Endothelial cell of umbilical vein (primary cell): ENCODE data around the gene CNRIP1. TPM values are rescaled to one million over a fixed set of nuclear protein-coding genes. Genes with fewer than 3 reads are reported as not detected.

Experiments used
- BruUV-seq: library from RNA; stranded (reverse); fragments of 400-500 nt; replicated peaks from 2 replicates; lab custom pipeline; 2021; lab: Mats Ljungman, UMichigan
- CTCF ChIA-PET: fragments of 300-600, 350-600 bp; sonication (Branson Sonifier 250); formaldehyde crosslinking; loops from one replicate; lab custom pipeline; 2021; ENCODE audit warnings: antibody characterized with exemption, inconsistent platforms; lab: Charles Lee
- POLR2A ChIA-PET: fragments of 300-600, 350-600 bp; sonication (Branson Sonifier 250); formaldehyde crosslinking; loops from one replicate; lab custom pipeline; 2021; ENCODE audit warnings: antibody characterized with exemption, inconsistent platforms; lab: Charles Lee
- DNase-seq: peaks from one replicate; pipeline ENCODE4 v3.0.0-alpha.2; 2011; ENCODE audit warnings: low read depth, low spot score
- FAIRE-seq: peaks from 2 replicates; lab custom pipeline; 2011; peaks lifted over from hg19 to GRCh38; lab: Jason Lieb, UNC
- H2AFZ ChIP-seq: 2 replicates; pipeline ENCODE4 v1.6.0; 2012; ENCODE audit warnings: low read depth, low read length, control low read depth, inconsistent platforms
- H3K27ac ChIP-seq: 2 replicates; pipeline ENCODE4 v1.5.1; 2011; ENCODE audit warnings: low read depth, mild to moderate bottlenecking, control low read depth, low read length, moderate library complexity; ENCODE audit not compliant: insufficient read depth
- H3K27me3 ChIP-seq, 2 experiments: 2 replicates each; pipeline versions ENCODE4 v1.6.0 to v1.6.1; 2011; ENCODE audit warnings: low read length in 2 of 2, mixed read lengths in 1 of 2; ENCODE audit not compliant: control insufficient read depth in 2 of 2, insufficient read depth in 2 of 2
- H3K36me3 ChIP-seq, 2 experiments: 2 replicates in 1 of 2; 3 replicates in 1 of 2; pipeline ENCODE4 v1.5.1; 2011; ENCODE audit warnings: low read length in 2 of 2, mild to moderate bottlenecking in 1 of 2, moderate library complexity in 1 of 2; ENCODE audit not compliant: control insufficient read depth in 2 of 2, insufficient read depth in 2 of 2; ENCODE audit errors: extremely low read depth in 1 of 2
- H3K4me1 ChIP-seq: 3 replicates; pipeline ENCODE4 v1.5.1; 2011; ENCODE audit warnings: mild to moderate bottlenecking, low read length; ENCODE audit not compliant: control insufficient read depth, insufficient read depth; ENCODE audit errors: extremely low read depth
- H3K4me2 ChIP-seq: 2 replicates; pipeline ENCODE4 v1.6.1; 2011; ENCODE audit warnings: low read length, control low read depth, mixed read lengths; ENCODE audit not compliant: insufficient read depth
- H3K4me3 ChIP-seq, 3 experiments: fragments of 200-600 bp in 1 of 3; sonication (generic), shearing (Covaris generic) in 1 of 3; replicated peaks in 1 of 3; 2 replicates each; pipeline ENCODE4 v1.5.1; 2011 to 2016; ENCODE audit warnings: control low read depth in 3 of 3, low read length in 3 of 3, mild to moderate bottlenecking in 2 of 3, inconsistent platforms in 1 of 3, low read depth in 1 of 3, moderate library complexity in 1 of 3; ENCODE audit not compliant: insufficient read depth in 1 of 3
- H3K79me2 ChIP-seq: 2 replicates; pipeline ENCODE4 v1.6.0; 2012; ENCODE audit warnings: low read length, inconsistent platforms; ENCODE audit not compliant: control insufficient read depth, insufficient read depth
- H3K9ac ChIP-seq: replicated peaks from 2 replicates; pipeline ENCODE3; 2011; ENCODE audit warnings: low read length, control low read depth; ENCODE audit not compliant: insufficient read depth; ENCODE audit errors: extremely low read depth
- H3K9me1 ChIP-seq: replicated peaks from 3 replicates; pipeline ENCODE4 v1.6.0; 2011; ENCODE audit warnings: mild to moderate bottlenecking, low read length; ENCODE audit not compliant: control insufficient read depth, insufficient read depth; ENCODE audit errors: extremely low read depth
- H3K9me3 ChIP-seq: replicated peaks from 2 replicates; pipeline ENCODE4 v1.5.1; 2012; ENCODE audit warnings: low read length, inconsistent platforms; ENCODE audit not compliant: control insufficient read depth, insufficient read depth
- H4K20me1 ChIP-seq: replicated peaks from 2 replicates; pipeline ENCODE3; 2011; ENCODE audit warnings: mild to moderate bottlenecking, low read length; ENCODE audit not compliant: control insufficient read depth, insufficient read depth; ENCODE audit errors: extremely low read depth
- CTCF ChIP-seq, 2 donors: IDR thresholded peaks; 1 replicate in 1 of 2; 2 replicates in 1 of 2; pipeline ENCODE4 v1.5.1; 2011; ENCODE audit warnings: low read length in 2 of 2, mild to moderate bottlenecking in 2 of 2, moderate library complexity in 2 of 2, control low read depth in 1 of 2, inconsistent platforms in 1 of 2, low read depth in 1 of 2; ENCODE audit not compliant: insufficient read depth in 1 of 2; ENCODE audit errors: extremely low read depth in 1 of 2
- EZH2 ChIP-seq: IDR thresholded peaks from 2 replicates; pipeline ENCODE4 v1.6.1; 2012; ENCODE audit warnings: borderline replicate concordance, low read depth, mild to moderate bottlenecking, moderate library complexity, low read length, inconsistent platforms; ENCODE audit not compliant: severe bottlenecking
- FOS ChIP-seq: IDR thresholded peaks from 2 replicates; pipeline ENCODE4 v1.6.1; 2011; ENCODE audit warnings: mild to moderate bottlenecking, low read length, moderate library complexity, borderline replicate concordance; ENCODE audit not compliant: insufficient read depth
- GATA2 ChIP-seq: IDR thresholded peaks from 2 replicates; pipeline ENCODE4 v1.7.0; 2011; ENCODE audit warnings: low read depth, mild to moderate bottlenecking, moderate library complexity, mixed read lengths, low read length; ENCODE audit not compliant: insufficient read length, insufficient read depth
- JUN ChIP-seq: IDR thresholded peaks from 2 replicates; pipeline ENCODE4 v1.6.1; 2011; ENCODE audit warnings: borderline replicate concordance, low read depth; ENCODE audit not compliant: insufficient read length, insufficient read depth
- MAX ChIP-seq: IDR thresholded peaks from 2 replicates; pipeline ENCODE4 v1.6.1; 2011; ENCODE audit not compliant: insufficient read depth, insufficient read length
- MYC ChIP-seq: IDR thresholded peaks from one replicate; pipeline ENCODE4 v1.6.1; 2011; ENCODE audit warnings: mild to moderate bottlenecking, low read depth, low read length
- POLR2AphosphoS5 ChIP-seq: IDR thresholded peaks from 2 replicates; pipeline ENCODE4 v1.6.1; 2012; ENCODE audit warnings: low read depth, mild to moderate bottlenecking, control low read depth, low read length, moderate library complexity; ENCODE audit not compliant: insufficient read depth
- dilution Hi-C: fragments of 300-500 bp; cut with MboI; formaldehyde crosslinking; loops from one replicate; pipeline ENCODE4 v1.15.0; 2019; ENCODE audit warnings: low sequenced_read_pairs; ENCODE audit not compliant: extremely low pct_ligation_motif_present
- intact Hi-C: fragments of 100-400 bp; cut with micrococcal nuclease; formaldehyde crosslinking; loops from one replicate; pipeline ENCODE4 v1.10.0; 2022
- polyA plus RNA-seq, 4 experiments: library from polyadenylated mRNA; depleted of rRNA in 3 of 4; stranded (reverse) in 3 of 4; unstranded in 1 of 4; fragments of >200 nt; gene quantifications; 2 replicates each; pipeline versions ENCODE4 v1.2.1 to v1.2.3, GENCODE V29; 2011 to 2012; ENCODE audit warnings: missing spikeins in 1 of 4
- total RNA-seq: library from RNA; stranded (reverse); gene quantifications from 2 replicates; pipeline ENCODE4 v1.2.3, GENCODE V29; 2021

Gene CNRIP1
- total and polyA plus RNA-seq, 2 donors (not counting 3 experiments of a cell fraction or from before 2014, with no cell fraction given), result 74.6 to 98.9 TPM

- no peaks in the 10 kb centered on the region for H3K9me1 ChIP-seq
- no peak overlapping the region for H3K4me3 ChIP-seq
- CTCF ChIA-PET, result no interaction called here
- no peak overlapping the region for H3K9ac ChIP-seq
- TF ChIP-seq JUN, result no peak
- TF ChIP-seq EZH2, result no peak
- no peak for TF ChIP-seq POLR2AphosphoS5
- TF ChIP-seq MYC, result no peak
- TF ChIP-seq FOS, result no peak
- TF ChIP-seq GATA2, result no peak
- TF ChIP-seq MAX, result no peak
- TF ChIP-seq CTCF (IDR thresholded peaks at IDR 0.05; ENCODE audit: extremely low read depth in 1 of 2, insufficient read depth in 1 of 2, low read depth in 1 of 2, low read length in 2 of 2), result no peak
- H3K4me2 ChIP-seq, result no peak overlapping the region
- dilution Hi-C loops (no loop called here), intact Hi-C loops (no loop called here)
- no peak overlapping the region for H3K27ac ChIP-seq
- no peak overlapping the region for H2AFZ ChIP-seq
- POLR2A ChIA-PET, result no interaction called here
- no peaks in the 10 kb centered on the region for H3K79me2 ChIP-seq
- no peaks in the 10 kb centered on the region for H3K9me3 ChIP-seq
- FAIRE-seq, result no peak
- H3K4me1 ChIP-seq, result peaks cover 2% of the 10 kb centered on the region
- DNase-seq, result no peak
- no peaks in the 10 kb centered on the region for H3K36me3 ChIP-seq
- peaks cover 13 to 26% of the 10 kb centered on the region in 2 experiments for H3K27me3 ChIP-seq
- no peaks in the 10 kb centered on the region for H4K20me1 ChIP-seq
- no TSS peak for BruUV-seq
These were observed 21.2 kb upstream of the CNRIP1 start for GRCh38 chr2:68341062-68341329.
